Spinal cord (tissue), 10 donors: ENCODE results near the gene VCPKMT. TPM values are rescaled to one million over a fixed set of nuclear protein-coding genes. Genes with fewer than 3 reads are reported as not detected.

Experiments
- DNase-seq, 6 donors: peaks; one replicate each; pipeline versions ENCODE4 v3.0.0 to v3.0.0-alpha.2; 2013 to 2015; ENCODE audit warnings: low spot score in 6 of 6, low read depth in 4 of 6
- H3K27ac ChIP-seq: one replicate; pipeline ENCODE4 v1.5.1; 2013; ENCODE audit warnings: low read depth, low read length, control low read depth
- H3K27me3 ChIP-seq: one replicate; pipeline ENCODE4 v1.6.1; 2013; ENCODE audit warnings: low read length; ENCODE audit not compliant: control insufficient read depth, insufficient read depth
- H3K36me3 ChIP-seq: one replicate; pipeline ENCODE4 v1.6.1; 2013; ENCODE audit warnings: low read length; ENCODE audit not compliant: control insufficient read depth, insufficient read depth
- H3K4me1 ChIP-seq: one replicate; pipeline ENCODE4 v1.6.1; 2013; ENCODE audit warnings: low read length; ENCODE audit not compliant: control insufficient read depth, insufficient read depth
- H3K4me3 ChIP-seq: one replicate; pipeline ENCODE4 v1.5.1; 2013; ENCODE audit warnings: low read depth, low read length, control low read depth
- H3K9me3 ChIP-seq: one replicate; pipeline ENCODE4 v1.6.1; 2013; ENCODE audit warnings: low read length; ENCODE audit not compliant: control insufficient read depth, insufficient read depth
- WGBS: methylation state at CpG from one replicate; pipeline ENCODE4 v1.1.5; 2013; ENCODE audit warnings: missing lambda C conversion rate; ENCODE audit not compliant: insufficient coverage; 5-methylcytosine and 5-hydroxymethylcytosine counted together
- polyA plus RNA-seq, 2 donors: library from polyadenylated mRNA; unstranded; fragments of 120-200 nt; gene quantifications; one replicate each; pipeline ENCODE4 v1.2.1, GENCODE V29; 2013; ENCODE audit not compliant: insufficient read length in 2 of 2
- total RNA-seq, 2 donors: library from RNA; depleted of rRNA in 1 of 2; stranded (reverse); fragments of 120-200 nt in 1 of 2; fragments of >200 nt in 1 of 2; gene quantifications; one replicate each; pipeline versions ENCODE4 v1.2.3 to v1.2.4, GENCODE V29; 2013 to 2014
- donor health status: healthy.

The VCPKMT gene
- total and polyA plus RNA-seq, 4 donors: 9.4 to 18.0 (median 13.2) TPM

DNA sequence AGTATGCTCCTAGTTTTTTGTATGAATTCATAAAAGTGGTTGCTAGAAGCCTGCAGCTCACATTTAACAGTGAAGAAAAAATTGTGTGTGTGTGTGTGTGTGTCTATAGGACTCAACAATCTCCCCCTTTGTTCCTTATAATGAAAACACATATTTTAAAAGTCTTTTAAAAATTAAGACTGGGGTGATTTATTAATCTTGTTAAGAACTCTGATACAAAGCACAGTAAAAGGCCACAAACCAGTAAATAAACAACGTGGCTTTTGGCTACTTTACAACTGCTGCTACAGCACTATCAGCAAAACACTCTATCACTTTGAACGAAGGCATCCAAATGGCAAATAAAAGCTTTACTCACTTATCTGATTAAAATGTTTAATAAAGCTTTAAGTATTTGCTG lies 594 bp upstream of the VCPKMT start:
- Histone ChIP-seq H3K27ac (peak overlapping the region; percentile 97), H3K4me1 (peaks cover 3% of the 10 kb centered on the region), H3K36me3 (peaks cover 21% of the 10 kb centered on the region), H3K27me3 (no peaks in the 10 kb centered on the region), H3K9me3 (no peaks in the 10 kb centered on the region), H3K4me3 (peak overlapping the region; percentile 84)
- WGBS: no CpG with 5 or more reads among the region's 2 CpGs
- DNase-seq: no peak

DNA sequence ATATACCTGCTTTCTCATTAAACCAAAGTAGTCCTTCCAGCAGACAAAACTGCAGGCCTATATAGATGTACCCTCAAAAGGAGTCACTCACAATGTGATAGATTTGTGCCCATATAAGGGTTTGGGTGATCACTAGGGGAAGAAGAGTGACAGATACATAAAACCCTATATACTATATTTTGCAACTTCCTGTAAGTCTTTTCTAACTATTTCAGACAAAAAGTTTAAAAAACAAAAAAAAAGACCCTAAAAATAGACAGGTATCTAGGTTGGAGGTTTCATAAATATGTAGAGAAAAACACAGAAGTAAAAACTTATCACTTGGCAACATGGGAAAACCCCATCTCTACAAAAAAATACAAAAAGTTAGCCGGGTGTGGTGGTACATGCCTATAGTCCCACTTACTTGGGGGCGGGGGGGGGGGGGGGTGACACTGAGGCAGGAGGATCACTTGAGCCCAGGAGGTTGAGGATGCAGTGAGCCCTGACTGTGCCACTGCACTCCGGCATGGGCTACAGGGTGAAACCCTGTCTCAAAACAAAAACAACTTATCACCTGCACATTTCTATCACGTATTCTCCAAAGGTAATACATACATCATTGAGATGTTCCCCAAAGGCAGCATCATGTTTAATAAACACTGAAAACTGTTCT lies 2.9 kb downstream of the VCPKMT start:
- no peak for DNase-seq
- 100% methylated on average over 1 of the region's 4 CpGs for WGBS
- H3K4me1 ChIP-seq: peaks cover 3% of the 10 kb centered on the region
- H3K27me3 ChIP-seq: no peaks in the 10 kb centered on the region
- H3K27ac ChIP-seq: no peak overlapping the region
- H3K9me3 ChIP-seq: no peaks in the 10 kb centered on the region
- H3K36me3 ChIP-seq: peaks cover 26% of the 10 kb centered on the region
- no peak overlapping the region for H3K4me3 ChIP-seq

DNA sequence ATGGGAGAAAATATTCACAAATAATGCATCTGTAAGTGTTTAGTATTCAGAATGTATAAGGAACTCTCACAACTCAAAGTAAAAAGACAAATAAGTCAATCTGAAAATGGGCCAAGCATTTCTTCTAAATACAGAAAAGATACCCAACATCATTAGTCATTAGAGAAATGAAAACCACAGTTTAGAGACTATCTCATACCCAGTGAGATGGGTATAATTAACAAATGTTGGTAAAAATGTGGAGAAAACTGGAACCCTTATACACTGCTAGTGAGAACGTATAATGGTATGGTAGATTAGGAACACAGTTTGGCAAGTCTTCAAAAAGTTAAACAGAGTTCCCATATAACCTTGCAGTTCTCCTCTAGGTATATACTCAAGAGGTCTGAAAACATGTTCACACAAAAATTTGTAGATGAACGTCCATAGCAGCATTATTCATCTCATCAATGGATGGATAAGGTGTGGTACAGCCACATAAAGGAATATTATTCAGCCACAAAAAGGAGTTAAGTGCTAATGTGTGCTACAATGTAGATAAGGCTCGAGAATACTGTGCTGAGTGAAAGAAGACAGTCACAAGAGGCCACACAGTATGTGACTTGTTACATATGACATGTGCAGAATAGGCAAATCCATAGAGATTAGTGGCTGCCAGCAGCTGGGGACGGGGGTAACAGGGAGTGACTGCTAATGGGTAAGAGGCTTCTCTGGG lies 5.9 kb downstream of the VCPKMT start:
- Histone ChIP-seq H3K27ac (no peak overlapping the region), H3K4me1 (peaks cover 3% of the 10 kb centered on the region), H3K9me3 (no peaks in the 10 kb centered on the region), H3K27me3 (no peaks in the 10 kb centered on the region), H3K36me3 (peaks cover 30% of the 10 kb centered on the region), H3K4me3 (no peak overlapping the region)
- no peak for DNase-seq
- WGBS: 92% methylated on average over 1 of the region's 4 CpGs

DNA sequence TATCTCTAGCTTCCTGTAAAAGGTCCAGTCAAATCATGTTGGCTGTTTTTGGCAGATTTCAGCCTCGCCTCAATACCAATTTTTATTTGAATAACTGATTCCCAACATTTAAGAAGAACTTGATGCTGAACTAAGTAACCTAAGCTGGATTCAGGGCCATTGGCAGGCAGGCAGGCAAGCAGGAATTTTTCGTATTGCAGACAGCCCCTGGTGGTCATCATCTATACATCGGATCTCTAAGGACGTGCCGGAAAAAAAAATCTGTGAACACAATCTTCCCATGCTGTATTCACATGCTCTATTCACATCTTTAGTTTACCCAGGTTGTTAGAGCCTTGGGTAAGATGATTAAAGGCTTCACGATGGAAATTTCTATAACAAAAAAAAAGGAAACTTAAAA lies 7.0 kb downstream of the VCPKMT start:
- Histone ChIP-seq H3K36me3 (peaks cover 26% of the 10 kb centered on the region), H3K9me3 (no peaks in the 10 kb centered on the region), H3K4me1 (no peaks in the 10 kb centered on the region), H3K27ac (no peak overlapping the region), H3K27me3 (no peaks in the 10 kb centered on the region), H3K4me3 (no peak overlapping the region)
- no peak for DNase-seq
- 52% methylated on average over 3 of the region's 6 CpGs for WGBS

DNA sequence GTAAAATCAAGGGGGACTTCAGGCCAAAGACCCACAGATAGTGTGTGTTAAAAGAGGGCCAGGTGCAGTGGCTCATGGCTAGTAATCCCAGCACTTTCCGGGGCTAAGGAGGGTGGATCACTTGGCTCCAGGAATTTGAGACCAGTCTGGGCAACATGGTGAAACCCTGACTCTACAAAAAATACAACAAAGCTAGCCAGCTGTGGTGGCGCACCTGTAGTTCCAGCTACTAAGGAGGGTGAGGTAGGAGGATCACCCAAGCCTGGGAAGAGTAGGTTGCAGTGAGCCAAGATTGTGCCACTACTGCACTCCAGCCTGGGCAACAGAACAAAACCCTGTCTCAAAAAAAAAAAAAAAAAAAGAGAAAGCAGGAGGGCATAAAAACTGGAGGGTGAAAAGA lies 8.5 kb downstream of the VCPKMT start:
- Histone ChIP-seq H3K36me3 (peaks cover 21% of the 10 kb centered on the region), H3K27ac (no peak overlapping the region), H3K4me3 (no peak overlapping the region), H3K4me1 (no peaks in the 10 kb centered on the region), H3K9me3 (no peaks in the 10 kb centered on the region), H3K27me3 (no peaks in the 10 kb centered on the region)
- no CpG with 5 or more reads among the region's 2 CpGs for WGBS
- DNase-seq: no peak

DNA sequence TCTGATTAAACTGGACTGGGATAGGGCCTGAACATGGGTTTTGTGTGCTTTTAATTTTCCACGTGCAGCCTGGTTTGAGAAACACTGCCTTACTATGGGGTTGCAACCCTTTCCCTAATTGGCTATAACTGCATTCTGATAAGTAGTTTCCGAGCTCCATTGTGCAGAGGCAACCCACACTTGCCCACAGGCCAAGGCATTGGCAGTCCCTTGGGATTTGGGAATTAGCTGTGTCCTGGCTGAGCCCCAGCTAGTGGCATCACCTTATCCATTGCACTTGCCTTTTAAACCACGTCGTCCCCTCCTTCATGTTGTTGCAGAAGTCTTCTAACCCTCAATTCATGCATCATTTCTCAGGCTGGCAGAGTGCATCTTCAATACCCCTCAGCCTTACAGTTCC lies 10.2 kb downstream of the VCPKMT start:
- Histone ChIP-seq H3K9me3 (no peaks in the 10 kb centered on the region), H3K36me3 (peaks cover 8% of the 10 kb centered on the region), H3K27me3 (no peaks in the 10 kb centered on the region), H3K27ac (no peak overlapping the region), H3K4me3 (no peak overlapping the region), H3K4me1 (no peaks in the 10 kb centered on the region)
- DNase-seq: no peak
- WGBS: 61% methylated on average over 4 of the region's 4 CpGs

DNA sequence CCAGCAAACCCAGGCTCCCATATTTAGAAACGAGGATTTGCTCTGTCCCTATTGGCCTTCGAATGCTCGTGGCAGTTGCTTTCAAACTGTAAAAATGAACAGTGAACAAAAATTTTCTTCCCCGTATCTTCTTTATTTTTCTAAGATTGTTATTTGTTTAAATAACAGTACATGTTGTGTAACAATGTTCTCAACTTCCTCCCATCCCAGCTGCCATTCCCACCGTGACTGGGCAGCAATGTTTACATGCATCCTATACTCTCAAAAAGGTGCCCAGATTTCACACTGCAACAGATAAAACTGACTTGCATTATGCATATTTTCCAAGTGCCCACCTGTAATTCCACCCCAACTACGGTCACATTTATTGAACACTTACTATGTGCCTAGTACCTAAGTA lies 12.8 kb downstream of the VCPKMT start:
- no peak for DNase-seq
- no peaks in the 10 kb centered on the region for H3K4me1 ChIP-seq
- H3K27me3 ChIP-seq: no peaks in the 10 kb centered on the region
- peaks cover 4% of the 10 kb centered on the region for H3K36me3 ChIP-seq
- H3K27ac ChIP-seq: no peak overlapping the region
- WGBS: 100% methylated on average over 1 of the region's 6 CpGs
- no peak overlapping the region for H3K4me3 ChIP-seq
- no peaks in the 10 kb centered on the region for H3K9me3 ChIP-seq

DNA sequence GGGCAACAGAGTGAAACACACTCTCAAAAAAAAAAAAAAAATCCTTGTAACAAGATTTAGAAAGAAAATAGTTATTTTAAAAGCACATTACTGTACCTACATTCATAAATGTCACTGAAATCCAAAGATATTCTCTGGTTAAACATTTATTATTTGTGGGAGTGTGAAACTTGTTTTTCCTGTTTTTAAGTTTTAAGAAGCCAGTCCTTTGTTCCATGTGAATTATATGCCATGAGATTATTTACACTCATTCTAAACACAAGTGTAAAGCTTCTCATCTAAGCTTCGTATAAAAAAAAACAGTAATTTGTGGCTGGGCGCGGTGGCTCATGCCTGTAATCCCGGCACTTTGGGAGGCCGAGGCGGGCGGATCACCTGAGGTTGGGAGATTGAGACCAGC lies 15.0 kb downstream of the VCPKMT start:
- H3K9me3 ChIP-seq: no peaks in the 10 kb centered on the region
- H3K27ac ChIP-seq: no peak overlapping the region
- no peak for DNase-seq
- H3K27me3 ChIP-seq: no peaks in the 10 kb centered on the region
- H3K4me3 ChIP-seq: no peak overlapping the region
- WGBS: no CpG with 5 or more reads among the region's 7 CpGs
- no peaks in the 10 kb centered on the region for H3K4me1 ChIP-seq
- H3K36me3 ChIP-seq: peaks cover 3% of the 10 kb centered on the region

DNA sequence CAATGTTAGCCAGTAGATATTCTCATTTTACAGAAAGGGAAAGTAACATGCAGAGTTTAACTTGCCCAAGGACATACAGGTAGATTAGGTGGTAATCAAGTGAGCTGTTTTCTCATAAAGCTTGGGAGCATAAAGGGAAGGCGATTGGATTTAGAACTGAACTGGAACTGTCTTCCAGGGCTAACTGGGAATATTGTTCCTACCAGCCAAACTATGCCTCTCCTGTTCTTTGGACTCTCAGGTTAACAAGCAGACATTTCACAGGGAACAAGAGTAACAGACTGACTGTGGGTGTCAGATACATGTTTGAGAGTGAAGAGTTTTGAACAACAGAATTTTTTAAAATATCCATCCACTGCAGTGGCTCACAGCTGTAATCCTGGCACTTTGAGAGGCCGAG lies 15.6 kb downstream of the VCPKMT start:
- no peak for DNase-seq
- H3K27me3 ChIP-seq: no peaks in the 10 kb centered on the region
- no peak overlapping the region for H3K27ac ChIP-seq
- no peak overlapping the region for H3K4me3 ChIP-seq
- no peaks in the 10 kb centered on the region for H3K4me1 ChIP-seq
- no CpG with 5 or more reads among the region's 2 CpGs for WGBS
- H3K9me3 ChIP-seq: no peaks in the 10 kb centered on the region
- no peaks in the 10 kb centered on the region for H3K36me3 ChIP-seq

DNA sequence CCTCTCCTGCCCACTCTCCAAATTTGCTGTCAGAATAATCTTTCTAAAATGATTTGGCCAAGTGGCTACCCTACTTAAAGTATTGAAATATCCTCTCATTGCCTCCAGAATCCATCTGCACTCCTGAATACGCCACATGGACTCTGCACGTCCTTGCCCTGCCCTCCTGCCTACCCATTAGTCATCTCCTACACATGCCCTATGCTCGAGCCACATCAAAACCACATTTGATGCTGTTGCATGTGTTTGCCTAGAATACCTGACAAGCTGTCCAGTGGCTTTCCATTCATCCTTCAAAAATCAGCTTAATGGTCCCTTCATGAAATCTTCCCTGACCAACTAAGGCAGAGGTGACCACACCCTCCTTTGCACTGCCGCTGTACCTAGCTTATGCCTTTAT lies 17.0 kb downstream of the VCPKMT start:
- Histone ChIP-seq H3K4me3 (no peak overlapping the region), H3K27me3 (no peaks in the 10 kb centered on the region), H3K9me3 (no peaks in the 10 kb centered on the region), H3K36me3 (no peaks in the 10 kb centered on the region), H3K27ac (no peak overlapping the region), H3K4me1 (no peaks in the 10 kb centered on the region)
- no peak for DNase-seq
- 91% methylated on average over 3 of the region's 4 CpGs for WGBS
